Psoas muscle (tissue), 8 donors: ENCODE data around the gene C1orf167. TPM values are rescaled to one million over a fixed set of nuclear protein-coding genes. Genes with fewer than 3 reads are reported as not detected.

Source experiments
- ATAC-seq, 4 donors: fragments of 200-7000 bp; cut with Tn5 transposase; one replicate each; pipeline ENCODE4 v1.9.1; 2020; ENCODE audit warnings: moderate library complexity in 3 of 4, mild to moderate bottlenecking in 2 of 4
- DNase-seq, 2 donors: peaks; one replicate each; pipeline ENCODE4 v3.0.0-alpha.2; 2020
- H3K27ac ChIP-seq: fragments of 200-600 bp; one replicate; pipeline ENCODE4 v1.8.0; 2022
- H3K27me3 ChIP-seq, 3 donors: fragments of 200-600 bp in 1 of 3; one replicate each; pipeline versions ENCODE4 v1.6.1 to v1.8.0; 2013 to 2022; ENCODE audit warnings: low read length in 2 of 3, mild to moderate bottlenecking in 2 of 3, moderate library complexity in 1 of 3; ENCODE audit not compliant: insufficient read depth in 3 of 3
- H3K36me3 ChIP-seq, 2 donors: fragments of 200-600 bp in 1 of 2; one replicate each; pipeline versions ENCODE4 v1.6.1 to v1.8.0; 2013 to 2022; ENCODE audit warnings: low read depth in 1 of 2, mild to moderate bottlenecking in 1 of 2, moderate library complexity in 1 of 2; ENCODE audit not compliant: insufficient read depth in 1 of 2
- H3K4me1 ChIP-seq: fragments of 200-600 bp; one replicate; pipeline ENCODE4 v1.8.0; 2022
- H3K4me3 ChIP-seq: fragments of 200-600 bp; one replicate; pipeline ENCODE4 v1.8.0; 2022; ENCODE audit warnings: mild to moderate bottlenecking
- H3K9me3 ChIP-seq: fragments of 200-600 bp; one replicate; pipeline ENCODE4 v1.8.0; 2022
- WGBS, 3 donors: extraction: QIAGEN DNeasy Blood & Tissue Kit; methylation state at CpG; one replicate each; pipeline versions ENCODE4 v1.1.6 to v1.1.7; 2013; 5-methylcytosine and 5-hydroxymethylcytosine counted together
- intact Hi-C, 2 donors: fragments of 100-400 bp; cut with DNase I; formaldehyde crosslinking; loops; one replicate each; pipeline versions ENCODE4 v1.11.0 to v1.14.2; 2022
- polyA plus RNA-seq, 3 donors: library from polyadenylated mRNA; stranded (reverse); fragments of 200-250 nt; gene quantifications; one replicate each; pipeline ENCODE4 v1.2.3, GENCODE V29; 2013
- total RNA-seq, 4 donors: library from RNA; stranded (reverse); fragmentation: NEBNext Ultra II Directional in 2 of 4; extraction: Animal tissue kit (Norgen Biotek cat#: 25700) in 2 of 4; gene quantifications; one replicate each; pipeline versions ENCODE4 v1.2.1 to v1.2.4, GENCODE V29; 2021 to 2023
- TF ChIP-seq, protein P1 (sequence below): fragments of 200-600 bp; IDR thresholded peaks from one replicate; pipeline ENCODE4 v1.8.0; 2022; ENCODE audit warnings: antibody characterized with exemption
- donor health status: healthy with polysubstance abuse.
- donor health status: DM: no; HTN: no; CAD: no; lungs with moderate emphysema.
- donor health status: Bipolar disorder and iron deficiency.
- donor health status: healthy.
- donor health status: DM: yes; HTN: yes; CAD: no.
- donor health status: DM: no; HTN: no; CAD: no.
- donor health status: DM: no; HTN: no; CAD: no.
- donor health status: DM: yes; HTN: yes; CAD: no.

Gene C1orf167
- total and polyA plus RNA-seq, 7 donors, result 1.8 to 5.3 (median 2.5) TPM

DNA sequence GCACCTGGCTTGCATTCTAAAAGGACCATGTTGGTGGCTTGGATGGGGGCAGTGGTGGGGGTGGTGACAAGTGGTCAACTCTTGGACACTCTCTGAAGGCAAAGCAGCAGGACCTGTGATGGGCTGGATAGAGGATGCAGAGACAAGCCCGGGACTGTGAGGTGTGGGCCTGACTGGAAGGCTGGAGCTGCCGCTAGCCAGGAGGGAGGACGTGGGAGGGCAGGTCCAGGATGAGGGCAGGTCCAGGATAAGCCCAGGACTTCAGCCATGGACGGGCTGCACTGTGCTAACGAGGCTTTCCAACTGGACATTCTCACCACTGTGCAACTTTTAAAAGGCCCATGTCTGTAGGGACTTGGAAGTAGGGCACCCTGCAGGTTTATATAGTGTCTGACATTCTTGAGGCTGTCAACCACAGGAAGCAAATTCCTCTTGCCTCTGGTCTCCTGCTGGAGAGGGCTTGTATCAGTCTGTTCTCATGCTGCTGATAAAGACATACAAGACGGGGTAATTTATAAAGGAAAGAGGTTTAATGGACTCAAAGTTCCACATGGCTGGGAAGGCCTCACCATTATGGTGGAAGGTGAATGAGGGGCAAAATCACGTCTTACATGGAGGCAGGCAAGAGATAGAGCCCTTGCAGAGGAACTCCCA, 8.3 kb upstream of the C1orf167 start:
- no peak for DNase-seq
- TF ChIP-seq, protein P1, sequence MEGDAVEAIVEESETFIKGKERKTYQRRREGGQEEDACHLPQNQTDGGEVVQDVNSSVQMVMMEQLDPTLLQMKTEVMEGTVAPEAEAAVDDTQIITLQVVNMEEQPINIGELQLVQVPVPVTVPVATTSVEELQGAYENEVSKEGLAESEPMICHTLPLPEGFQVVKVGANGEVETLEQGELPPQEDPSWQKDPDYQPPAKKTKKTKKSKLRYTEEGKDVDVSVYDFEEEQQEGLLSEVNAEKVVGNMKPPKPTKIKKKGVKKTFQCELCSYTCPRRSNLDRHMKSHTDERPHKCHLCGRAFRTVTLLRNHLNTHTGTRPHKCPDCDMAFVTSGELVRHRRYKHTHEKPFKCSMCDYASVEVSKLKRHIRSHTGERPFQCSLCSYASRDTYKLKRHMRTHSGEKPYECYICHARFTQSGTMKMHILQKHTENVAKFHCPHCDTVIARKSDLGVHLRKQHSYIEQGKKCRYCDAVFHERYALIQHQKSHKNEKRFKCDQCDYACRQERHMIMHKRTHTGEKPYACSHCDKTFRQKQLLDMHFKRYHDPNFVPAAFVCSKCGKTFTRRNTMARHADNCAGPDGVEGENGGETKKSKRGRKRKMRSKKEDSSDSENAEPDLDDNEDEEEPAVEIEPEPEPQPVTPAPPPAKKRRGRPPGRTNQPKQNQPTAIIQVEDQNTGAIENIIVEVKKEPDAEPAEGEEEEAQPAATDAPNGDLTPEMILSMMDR, result no peak
- WGBS, 3 donors, result 52 to 64% (median 63%) methylated on average over 7 of the region's 7 CpGs

DNA sequence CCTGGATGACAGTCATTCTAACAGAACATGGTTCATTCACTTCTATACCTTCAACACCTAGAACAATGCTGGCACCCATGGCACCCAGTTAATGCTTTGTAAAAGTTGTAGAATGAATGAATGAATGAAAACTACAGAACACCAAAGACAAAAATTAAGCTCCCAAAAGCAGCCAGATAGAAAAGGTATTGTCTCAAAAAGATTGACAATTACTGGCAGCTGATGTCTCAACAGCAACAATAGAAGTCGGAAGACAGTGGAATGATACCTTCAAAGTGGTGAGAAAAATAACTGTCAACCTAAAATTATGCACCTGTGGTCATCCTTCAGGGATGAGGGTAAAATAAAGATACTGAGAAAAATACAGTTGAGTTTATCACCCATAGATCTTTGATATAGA, 4.9 kb upstream of the C1orf167 start:
- H3K27me3 ChIP-seq, result peaks cover 0 to 9% (median 5%) of the 10 kb centered on the region in 3 donors
- no peaks in the 10 kb centered on the region for H3K36me3 ChIP-seq
- 86 to 90% (median 89%) methylated on average over 1 of the region's 1 CpG for WGBS, 3 donors
- H3K4me3 ChIP-seq, result no peak overlapping the region
- no peak overlapping the region for H3K27ac ChIP-seq
- H3K4me1 ChIP-seq, result no peaks in the 10 kb centered on the region
- intact Hi-C loops, result no loop called here
- TF ChIP-seq, protein P1, result no peak
- DNase-seq (no peak), ATAC-seq (no peak)
- H3K9me3 ChIP-seq, result no peaks in the 10 kb centered on the region

More for the DNA sequence above, 8.3 kb upstream of the C1orf167 start:
- H3K9me3 ChIP-seq, result no peaks in the 10 kb centered on the region
- peaks cover 0 to 27% of the 10 kb centered on the region in 2 donors for H3K36me3 ChIP-seq
- H3K27me3 ChIP-seq, result peaks cover 0 to 2% (median 0%) of the 10 kb centered on the region in 3 donors
- peak in 1 of 4 donors; percentile 15 for ATAC-seq
- intact Hi-C loops, result no loop called here
- no peak overlapping the region for H3K4me3 ChIP-seq
- H3K4me1 ChIP-seq, result no peaks in the 10 kb centered on the region
- H3K27ac ChIP-seq, result no peak overlapping the region

DNA sequence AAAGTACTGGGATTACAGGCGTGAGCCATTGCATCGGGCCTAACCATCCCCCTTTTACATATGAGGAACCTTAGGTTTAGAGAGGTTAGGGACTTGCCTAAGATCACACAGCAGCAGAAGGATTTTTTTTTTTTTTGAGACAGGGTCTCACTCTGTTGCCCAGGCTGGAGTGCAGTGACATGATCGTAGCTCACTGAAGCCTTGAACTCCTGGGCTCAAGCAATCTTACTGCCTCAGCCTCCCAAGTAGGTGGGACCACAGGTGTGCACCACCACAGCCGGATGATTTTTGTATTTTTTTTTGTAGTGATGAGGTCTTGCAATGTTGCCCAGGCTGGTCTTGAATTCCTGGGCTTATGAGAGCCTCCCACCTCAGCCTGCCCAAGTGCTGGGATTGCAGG, 2.2 kb upstream of the C1orf167 start:
- Histone ChIP-seq H3K36me3 (no peaks in the 10 kb centered on the region), H3K4me3 (no peak overlapping the region), H3K27ac (no peak overlapping the region), H3K27me3 (peaks cover 0 to 20% (median 3%) of the 10 kb centered on the region in 3 donors), H3K4me1 (no peaks in the 10 kb centered on the region), H3K9me3 (no peaks in the 10 kb centered on the region)
- TF ChIP-seq, protein P1, result no peak
- ATAC-seq, result no peak
- WGBS, 3 donors, result 81 to 92% (median 88%) methylated on average over 4 of the region's 4 CpGs
- intact Hi-C loops, result no loop called here
- DNase-seq, result no peak

DNA sequence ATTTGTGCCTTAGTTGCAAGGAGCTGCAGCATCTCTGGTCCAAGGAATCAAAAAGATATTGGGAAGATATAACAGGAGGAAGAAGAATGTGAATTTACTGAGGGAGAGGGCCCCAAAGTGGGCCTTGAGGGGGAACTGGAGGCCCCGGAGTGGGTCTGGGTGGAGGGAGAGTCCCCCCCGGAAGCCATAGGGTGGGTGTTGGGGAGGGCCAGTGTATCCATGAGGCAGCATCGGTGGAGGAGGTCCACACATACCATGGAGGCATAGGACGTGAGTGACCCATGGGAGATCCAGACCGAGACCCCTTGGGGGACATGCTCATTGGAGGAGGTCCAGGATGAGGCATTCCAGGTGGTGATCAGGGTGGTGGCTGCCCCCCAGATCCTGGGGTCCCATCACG, 708 bp upstream of the C1orf167 start:
- peaks cover 0 to 20% (median 3%) of the 10 kb centered on the region in 3 donors for H3K27me3 ChIP-seq
- H3K9me3 ChIP-seq, result no peaks in the 10 kb centered on the region
- TF ChIP-seq, protein P1, result no peak
- DNase-seq (no peak), ATAC-seq (no peak)
- no peak overlapping the region for H3K4me3 ChIP-seq
- 75 to 82% (median 78%) methylated on average over 6 of the region's 6 CpGs for WGBS, 3 donors
- no peaks in the 10 kb centered on the region for H3K4me1 ChIP-seq
- H3K27ac ChIP-seq, result no peak overlapping the region
- no peaks in the 10 kb centered on the region for H3K36me3 ChIP-seq
- intact Hi-C loops, result no loop called here

DNA sequence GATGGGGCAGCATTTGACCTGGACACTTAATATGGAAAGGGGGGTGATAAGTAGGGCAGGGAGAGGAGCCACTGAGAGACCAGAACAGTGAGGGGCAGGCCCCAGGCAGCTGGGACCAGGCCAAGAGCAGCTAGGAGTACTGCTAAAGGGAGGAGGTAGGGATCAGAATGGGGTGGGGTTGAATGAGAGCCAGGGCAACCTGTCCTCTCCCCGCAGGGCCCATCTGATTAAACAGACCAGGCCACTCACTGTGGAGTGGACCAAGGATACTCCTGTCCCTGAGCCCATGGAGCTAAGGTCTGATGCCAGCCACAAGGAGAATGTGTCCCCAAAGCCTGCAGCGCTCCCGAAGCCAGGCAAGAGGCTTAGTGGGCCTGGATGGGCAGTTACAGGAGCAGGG, 2.1 kb downstream of the C1orf167 start:
- intact Hi-C loops, result no loop called here
- TF ChIP-seq, protein P1, result no peak
- H3K4me1 ChIP-seq, result no peaks in the 10 kb centered on the region
- H3K36me3 ChIP-seq, result no peaks in the 10 kb centered on the region
- WGBS, 3 donors, result 82 to 97% (median 92%) methylated on average over 3 of the region's 3 CpGs
- DNase-seq (no peak), ATAC-seq (no peak)
- peaks cover 0 to 20% (median 3%) of the 10 kb centered on the region in 3 donors for H3K27me3 ChIP-seq
- no peak overlapping the region for H3K27ac ChIP-seq
- H3K4me3 ChIP-seq, result no peak overlapping the region
- no peaks in the 10 kb centered on the region for H3K9me3 ChIP-seq
